Lower leg skin (tissue), 3 donors: Measurements from ENCODE around the gene SOX5.

Experiments
- POLR2A ChIP-seq, 2 donors: fragments of 450-650 bp; IDR thresholded peaks; one replicate each; pipeline ENCODE4 v1.6.1; 2016 to 2017; ENCODE audit warnings: antibody characterized with exemption in 2 of 2, mild to moderate bottlenecking in 1 of 2, moderate library complexity in 1 of 2
- TF ChIP-seq, protein P1 (sequence below), 3 donors: fragments of 450-650 bp; IDR thresholded peaks; one replicate each; pipeline ENCODE4 v1.5.1; 2016; ENCODE audit warnings: antibody characterized with exemption in 3 of 3, mild to moderate bottlenecking in 3 of 3, moderate library complexity in 2 of 3

- no peak for TF ChIP-seq POLR2A (IDR thresholded peaks at IDR 0.05)
- TF ChIP-seq, protein P1, sequence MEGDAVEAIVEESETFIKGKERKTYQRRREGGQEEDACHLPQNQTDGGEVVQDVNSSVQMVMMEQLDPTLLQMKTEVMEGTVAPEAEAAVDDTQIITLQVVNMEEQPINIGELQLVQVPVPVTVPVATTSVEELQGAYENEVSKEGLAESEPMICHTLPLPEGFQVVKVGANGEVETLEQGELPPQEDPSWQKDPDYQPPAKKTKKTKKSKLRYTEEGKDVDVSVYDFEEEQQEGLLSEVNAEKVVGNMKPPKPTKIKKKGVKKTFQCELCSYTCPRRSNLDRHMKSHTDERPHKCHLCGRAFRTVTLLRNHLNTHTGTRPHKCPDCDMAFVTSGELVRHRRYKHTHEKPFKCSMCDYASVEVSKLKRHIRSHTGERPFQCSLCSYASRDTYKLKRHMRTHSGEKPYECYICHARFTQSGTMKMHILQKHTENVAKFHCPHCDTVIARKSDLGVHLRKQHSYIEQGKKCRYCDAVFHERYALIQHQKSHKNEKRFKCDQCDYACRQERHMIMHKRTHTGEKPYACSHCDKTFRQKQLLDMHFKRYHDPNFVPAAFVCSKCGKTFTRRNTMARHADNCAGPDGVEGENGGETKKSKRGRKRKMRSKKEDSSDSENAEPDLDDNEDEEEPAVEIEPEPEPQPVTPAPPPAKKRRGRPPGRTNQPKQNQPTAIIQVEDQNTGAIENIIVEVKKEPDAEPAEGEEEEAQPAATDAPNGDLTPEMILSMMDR (IDR thresholded peaks at IDR 0.05): no peak
Observed at GRCh38 chr12:23482571-23482970, 466.9 kb downstream of the SOX5 start.
